GM19238 (cell line): ENCODE results near the gene BAAT.

Source experiments
- DNase-seq: peaks from one replicate; pipeline ENCODE4 v3.0.0; 2011; ENCODE audit warnings: low spot score; ENCODE audit not compliant: insufficient read length

BAAT gene

DNA sequence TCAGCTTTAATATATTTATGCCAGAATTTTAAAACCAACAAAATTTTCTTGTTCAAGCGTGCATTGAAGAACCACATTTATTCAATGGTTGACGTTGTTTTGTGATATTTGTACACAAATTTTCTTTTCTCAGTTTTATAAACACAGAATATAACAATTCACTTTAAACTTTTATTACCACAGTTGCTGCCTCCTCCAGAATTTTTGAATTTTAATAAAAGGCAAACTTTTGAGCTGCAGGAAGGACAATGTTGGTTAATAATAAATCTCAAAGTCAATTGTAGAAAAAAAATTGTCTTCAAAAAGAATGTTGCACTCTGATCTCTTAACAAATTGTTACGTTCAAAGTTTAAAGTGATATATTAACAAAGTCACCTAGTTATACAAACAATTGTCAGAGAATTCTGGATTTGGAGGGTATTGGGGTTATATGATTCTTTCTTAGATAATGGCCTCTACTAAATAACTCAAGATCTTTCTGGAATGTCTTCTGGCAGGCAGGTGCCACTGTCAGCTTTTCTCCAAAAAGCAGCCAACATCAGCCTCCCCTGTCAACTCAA lies 60.5 kb downstream of the BAAT start:
- no peak for DNase-seq

DNA sequence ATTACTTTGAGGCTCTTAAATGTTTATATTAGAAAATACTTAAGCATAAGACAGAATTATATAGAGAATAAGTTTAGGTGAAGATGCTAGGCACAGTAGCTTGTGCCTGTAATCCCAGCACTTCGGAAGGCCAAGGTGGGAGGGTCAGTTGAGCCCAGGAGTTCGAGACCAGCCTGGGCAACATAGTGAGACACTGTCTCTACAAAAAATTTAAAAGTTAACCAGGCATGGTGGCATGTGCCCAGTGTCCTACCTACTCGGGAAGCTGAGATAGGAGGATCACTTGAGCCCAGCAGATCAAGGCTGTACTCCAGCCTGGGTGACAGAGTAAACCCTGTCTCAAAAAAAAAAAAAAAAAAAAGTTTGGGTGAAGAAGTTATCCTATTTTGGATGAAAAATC lies 61.7 kb downstream of the BAAT start:
- no peak for DNase-seq

DNA sequence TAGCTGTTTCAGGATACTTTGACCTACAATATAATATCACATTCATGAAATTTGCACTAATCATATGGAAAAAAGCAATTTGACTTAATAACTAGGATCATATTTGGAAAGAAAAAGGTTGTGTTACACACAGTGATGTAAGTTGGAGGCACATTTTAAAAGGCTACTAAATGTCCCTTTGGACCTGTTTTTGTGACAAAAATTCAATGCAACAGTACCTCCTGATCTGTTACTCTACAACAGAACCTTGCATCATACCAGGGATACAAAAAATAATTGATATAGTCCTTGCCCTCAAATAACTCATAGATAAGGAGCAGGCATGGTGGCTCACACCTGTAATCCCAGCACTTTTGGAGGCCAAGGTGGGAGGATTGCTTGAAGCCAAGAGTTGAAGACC lies 67.1 kb downstream of the BAAT start:
- DNase-seq: no peak

DNA sequence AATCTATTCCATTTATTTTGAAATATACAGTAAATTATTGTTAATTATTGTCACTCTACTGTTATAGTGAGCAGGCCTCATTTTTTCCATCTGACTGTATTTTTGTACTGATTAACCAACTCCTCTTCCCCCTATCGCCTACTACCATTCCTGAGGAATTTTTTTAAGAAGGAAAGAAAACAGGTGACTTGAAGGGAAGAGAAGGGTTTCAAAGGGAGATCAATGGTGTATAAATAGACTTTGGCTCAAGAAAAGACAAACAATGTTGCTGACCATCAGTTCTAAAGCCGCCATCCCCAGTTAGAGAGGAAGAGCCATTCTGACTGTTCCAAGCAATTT lies 69.7 kb downstream of the BAAT start:
- DNase-seq: no peak

DNA sequence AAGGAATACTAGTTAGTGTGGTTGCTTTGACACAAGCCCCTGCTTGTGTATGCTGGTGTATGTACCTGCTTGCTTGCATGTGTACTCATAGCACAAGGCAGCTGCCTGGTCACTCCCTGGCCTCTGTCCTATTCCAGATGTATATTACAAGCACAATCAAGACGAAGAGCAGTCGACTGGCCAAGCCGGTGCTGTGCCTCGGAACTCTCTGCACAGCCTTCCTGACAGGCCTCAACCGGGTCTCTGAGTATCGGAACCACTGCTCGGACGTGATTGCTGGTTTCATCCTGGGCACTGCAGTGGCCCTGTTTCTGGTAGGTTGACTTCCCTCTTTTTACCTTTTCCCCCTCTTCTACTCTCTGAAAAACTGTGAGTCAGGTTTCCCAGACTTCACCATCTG lies 72.1 kb downstream of the BAAT start:
- no peak for DNase-seq

DNA sequence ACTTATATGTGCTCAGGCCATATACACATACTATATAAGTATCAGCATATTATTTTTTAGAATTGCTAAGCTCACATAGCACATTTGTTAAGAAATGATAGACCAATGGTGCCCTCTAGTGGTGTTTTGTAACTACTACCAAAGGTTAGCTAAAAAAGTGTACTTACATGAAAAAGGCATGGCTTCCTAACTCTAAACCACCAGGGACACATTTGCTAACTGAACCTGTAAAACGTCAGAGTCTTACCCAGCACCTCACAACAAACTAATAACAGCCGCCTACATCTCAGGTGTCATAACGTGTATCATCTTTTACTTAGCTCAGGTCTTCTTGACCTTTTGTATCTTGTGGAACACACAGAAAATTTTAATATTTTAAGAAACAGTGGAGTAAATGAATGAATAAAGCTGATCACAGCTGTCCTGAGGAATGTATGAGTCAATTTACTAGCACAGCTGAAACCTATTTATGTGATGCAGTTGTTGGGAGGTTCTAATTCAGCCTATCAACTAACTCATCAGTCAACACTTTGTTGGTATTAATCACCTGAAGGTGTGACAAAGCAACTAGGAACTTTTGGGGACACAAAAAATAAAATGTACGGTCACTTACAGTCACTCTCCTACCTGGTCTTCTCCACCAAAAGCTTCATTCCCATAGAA lies 72.9 kb downstream of the BAAT start:
- DNase-seq: peak; percentile 16

DNA sequence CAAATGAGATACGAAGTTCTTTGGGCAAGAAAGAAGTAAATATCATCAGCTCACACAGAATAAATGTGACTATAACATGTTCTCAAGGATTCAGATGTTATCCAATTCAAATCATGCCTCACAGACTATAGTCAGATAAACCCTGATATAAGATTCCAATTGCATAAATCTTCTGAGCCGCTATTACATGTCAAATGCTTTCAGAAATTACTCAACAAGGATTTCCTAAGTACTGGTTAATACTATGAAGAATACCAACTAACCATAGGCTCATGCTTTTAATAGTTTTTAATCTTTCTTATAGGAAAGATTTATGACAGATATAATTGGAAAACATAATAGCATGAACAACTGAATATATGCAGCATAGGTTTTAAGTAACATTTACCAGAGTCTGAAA lies 73.6 kb downstream of the BAAT start:
- no peak for DNase-seq
